Measurements from ENCODE around the gene NINJ2.

DNA sequence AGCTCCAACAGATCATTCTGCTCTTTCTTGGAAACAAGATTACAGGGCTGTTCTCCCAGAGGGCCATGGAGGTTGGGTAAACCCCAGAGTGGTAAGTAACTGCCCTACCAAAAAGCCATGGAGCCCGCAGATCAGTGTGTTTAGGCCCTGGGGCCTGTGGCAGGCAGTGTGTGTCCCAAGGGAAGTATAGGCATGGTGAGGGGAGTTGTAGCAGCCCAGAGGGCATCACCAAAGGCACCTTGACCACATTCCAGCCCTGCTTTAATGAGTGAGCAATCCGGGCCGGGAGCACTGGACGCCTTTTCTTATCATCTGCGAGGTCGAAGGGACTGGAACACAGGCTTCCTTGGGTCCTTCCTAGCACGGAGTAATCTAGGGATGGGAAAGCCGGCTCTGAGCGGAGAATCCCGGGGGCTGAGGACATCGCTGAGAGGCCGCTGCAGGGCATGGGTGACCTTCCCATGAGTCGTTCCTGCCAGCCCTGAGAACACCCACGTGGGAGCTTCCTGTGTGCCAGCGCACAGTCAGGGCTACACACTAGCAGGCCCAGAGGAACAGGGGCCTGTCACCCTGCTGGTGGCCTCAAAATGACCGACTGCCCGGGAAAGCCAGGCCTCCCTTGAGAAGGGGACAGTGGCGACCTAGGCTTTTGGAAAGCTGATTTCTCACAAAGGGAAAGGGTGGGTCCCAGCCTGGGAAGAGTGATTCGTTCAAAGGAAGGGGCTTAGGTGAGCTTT, 91.3 kb downstream of the NINJ2 start:
- TF ChIP-seq GATA2 (IDR thresholded peaks at IDR 0.05; ENCODE audit: low read depth, low read length): no peak
- no peak for TF ChIP-seq GATA3 (IDR thresholded peaks at IDR 0.05; ENCODE audit: low read depth, low read length)

Data from SH-SY5Y (cell line).